Stimulated activated CD8-positive, alpha-beta memory T cell treated with anti-CD3 and anti-CD28 coated beads, Interleukin-15, amount 100 ng/mL, for 1 hour (primary cell): ENCODE data around the gene ITLN2.
"Not testable (repeated sequence)": the region's sequence is repeated elsewhere in the genome, so short reads cannot be mapped to it uniquely, and the experiment has no call there.

Source experiments
- DNase-seq: peaks from one replicate; pipeline ENCODE4 v3.0.0-alpha.2; 2020; ENCODE audit warnings: low read depth

Gene ITLN2

GRCh38 chr1:160905617-160905989 is 49.0 kb downstream of the ITLN2 start:
- DNase-seq = no peak

- no peak for DNase-seq
Observed at GRCh38 chr1:160904783-160905616, 49.6 kb downstream of the ITLN2 start.

- not testable (repeated sequence) for DNase-seq
Observed at GRCh38 chr1:160902251-160902650, 52.4 kb downstream of the ITLN2 start.

GRCh38 chr1:160901768-160902167 is 52.8 kb downstream of the ITLN2 start:
- no peak for DNase-seq

- DNase-seq = not testable (repeated sequence)
Observed at GRCh38 chr1:160900683-160901082, 53.9 kb downstream of the ITLN2 start.
